H1 (cell line): ENCODE data around the gene SHISAL1. TPM values are rescaled to one million over a fixed set of nuclear protein-coding genes. Genes with fewer than 3 reads are reported as not detected.

Experiments
- CHD2 ChIP-seq: IDR thresholded peaks from 2 replicates; pipeline ENCODE4 v1.6.1; 2012; ENCODE audit warnings: low read length, improper control_type of control experiment
- CTBP2 ChIP-seq: IDR thresholded peaks from 2 replicates; pipeline ENCODE4 v1.7.0; 2011; ENCODE audit warnings: borderline replicate concordance, mild to moderate bottlenecking, moderate library complexity, mixed read lengths, low read length; ENCODE audit not compliant: insufficient read depth, insufficient read length
- EGR1 ChIP-seq: IDR thresholded peaks from 2 replicates; pipeline ENCODE4 v1.6.1; 2011; ENCODE audit warnings: low read depth, low read length, borderline replicate concordance
- GABPA ChIP-seq: IDR thresholded peaks from 2 replicates; pipeline ENCODE4 v1.6.1; 2011; ENCODE audit warnings: mild to moderate bottlenecking, low read length, moderate library complexity, borderline replicate concordance; ENCODE audit not compliant: insufficient read depth
- JUN ChIP-seq: IDR thresholded peaks from 2 replicates; pipeline ENCODE4 v1.6.1; 2011; ENCODE audit warnings: low read depth, mild to moderate bottlenecking, improper control_type of control experiment, low read length
- KDM5A ChIP-seq: fragments of 200-600 bp; IDR thresholded peaks from 2 replicates; pipeline ENCODE4 v1.7.1; 2012; ENCODE audit warnings: mild to moderate bottlenecking, low read length, inconsistent platforms, mixed read lengths
- NANOG ChIP-seq: IDR thresholded peaks from 2 replicates; pipeline ENCODE4 v1.6.1; 2011; ENCODE audit warnings: low read length, low read depth, mild to moderate bottlenecking, inconsistent platforms; ENCODE audit not compliant: insufficient read depth, poor library complexity, severe bottlenecking
- RAD21 ChIP-seq, 2 experiments: IDR thresholded peaks in 1 of 2; conservative IDR thresholded peaks in 1 of 2; 2 replicates each; pipeline ENCODE4 v1.6.1; 2011; ENCODE audit warnings: low read depth in 2 of 2, low read length in 2 of 2, improper control_type of control experiment in 1 of 2, inconsistent platforms in 1 of 2, mild to moderate bottlenecking in 1 of 2, moderate library complexity in 1 of 2
- RBBP5 ChIP-seq: IDR thresholded peaks from 2 replicates; pipeline ENCODE4 v1.7.1; 2012; ENCODE audit warnings: low read depth, mild to moderate bottlenecking, inconsistent platforms, low read length, moderate library complexity, borderline replicate concordance
- SIN3A ChIP-seq, 2 experiments: IDR thresholded peaks in 1 of 2; conservative IDR thresholded peaks in 1 of 2; 2 replicates each; pipeline ENCODE4 v1.6.1; 2011 to 2012; ENCODE audit warnings: low read length in 2 of 2, improper control_type of control experiment in 1 of 2, low read depth in 1 of 2, mild to moderate bottlenecking in 1 of 2
- SP2 ChIP-seq: IDR thresholded peaks from 2 replicates; pipeline ENCODE4 v1.6.1; 2012; ENCODE audit warnings: mild to moderate bottlenecking, low read length, inconsistent platforms
- TCF12 ChIP-seq: IDR thresholded peaks from 2 replicates; pipeline ENCODE4 v1.6.1; 2011; ENCODE audit warnings: low read depth, mild to moderate bottlenecking, low read length
- polyA plus RNA-seq, 7 experiments: library from polyadenylated mRNA; depleted of rRNA in 3 of 7; stranded (reverse) in 5 of 7; unstranded in 2 of 7; fragments of >200 nt in 5 of 7; fragments of 200-250 nt in 2 of 7; gene quantifications; 1 replicate in 5 of 7; 2 replicates in 1 of 7; 4 replicates in 1 of 7; pipeline versions ENCODE4 v1.2.1 to v1.2.3, GENCODE V29; 2011 to 2013; ENCODE audit warnings: missing spikeins in 2 of 7, mixed read lengths in 2 of 7
- total RNA-seq: library from RNA; stranded (reverse); fragmentation: NEBNext Ultra II Directional; extraction: Animal tissue kit (Norgen Biotek cat#: 25700); gene quantifications from 2 replicates; pipeline ENCODE4 v1.2.1, GENCODE V29; 2021

SHISAL1 gene
- total and polyA plus RNA-seq, 2 of the 8 experiments (the other 6 are each of a cell fraction or from before 2014, with no cell fraction given) = 3.7 to 5.8 TPM

- TF ChIP-seq JUN = no peak
- TF ChIP-seq TCF12 = no peak
- TF ChIP-seq RAD21 (IDR thresholded peaks at IDR 0.05 in 1 of 2, conservative IDR thresholded peaks at IDR 0.05 in 1 of 2; ENCODE audit: low read depth in 2 of 2, low read length in 2 of 2) = no peak
- TF ChIP-seq CTBP2 = no peak
- no peak for TF ChIP-seq EGR1
- no peak for TF ChIP-seq SIN3A (conservative IDR thresholded peaks at IDR 0.05 in 1 of 2, IDR thresholded peaks at IDR 0.05 in 1 of 2; ENCODE audit: low read depth in 1 of 2, low read length in 2 of 2)
- TF ChIP-seq RBBP5 = no peak
- no peak for TF ChIP-seq NANOG
- TF ChIP-seq CHD2 = no peak
- no peak for TF ChIP-seq KDM5A
- TF ChIP-seq SP2 = no peak
- no peak for TF ChIP-seq GABPA
Measured at GRCh38 chr22:44266796-44267760, 45.7 kb downstream of the SHISAL1 start (continued).
